Body of pancreas (tissue), 4 donors: ENCODE results near the gene CEBPG.

Experiments
- POLR2A ChIP-seq, 3 donors: fragments of 450-650 bp; IDR thresholded peaks; one replicate each; pipeline ENCODE4 v1.6.1; 2016; ENCODE audit warnings: antibody characterized with exemption in 3 of 3, mild to moderate bottlenecking in 2 of 3
- TF ChIP-seq, protein P1 (sequence below), 7 experiments: fragments of 450-650 bp in 4 of 7; fragments of 200-600 bp in 3 of 7; sonication (generic) in 3 of 7; IDR thresholded peaks; one replicate each; pipeline ENCODE4 v1.5.1; 2016 to 2019; ENCODE audit warnings: antibody characterized with exemption in 7 of 7

DNA sequence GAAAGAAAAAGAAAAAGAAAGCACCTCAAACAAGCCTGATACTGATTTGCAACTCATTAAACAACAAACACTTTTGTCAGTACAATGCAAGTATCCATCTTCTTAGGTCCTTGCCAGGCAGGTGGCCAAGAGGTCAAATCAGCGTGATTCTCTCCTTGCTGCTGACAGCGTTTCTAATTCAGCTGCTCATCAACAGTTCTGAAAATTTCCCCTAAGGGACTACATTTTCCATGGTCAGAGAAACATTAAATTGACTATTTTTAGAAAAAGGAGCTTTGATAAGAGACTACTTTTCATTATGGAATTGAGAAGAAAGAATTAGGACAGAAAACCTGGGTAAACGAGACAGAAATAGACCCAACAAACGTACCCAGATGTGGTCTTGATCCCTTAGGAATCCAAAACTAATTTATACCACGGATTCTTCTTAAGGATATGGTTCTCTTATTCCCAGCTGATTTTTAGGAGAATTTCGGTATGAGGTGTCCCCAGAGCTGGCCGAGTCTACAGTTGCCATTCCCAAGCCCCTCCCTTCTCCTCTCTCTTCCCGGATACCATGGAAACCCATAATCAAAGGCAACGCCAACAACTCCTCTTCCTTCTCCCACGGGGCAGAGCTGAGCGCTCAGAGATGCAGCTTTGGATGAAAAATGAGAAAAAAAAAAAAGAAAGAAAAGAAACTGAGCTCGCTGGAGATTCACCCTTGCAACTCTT is 29.5 kb upstream of the CEBPG start:
- TF ChIP-seq, protein P1, sequence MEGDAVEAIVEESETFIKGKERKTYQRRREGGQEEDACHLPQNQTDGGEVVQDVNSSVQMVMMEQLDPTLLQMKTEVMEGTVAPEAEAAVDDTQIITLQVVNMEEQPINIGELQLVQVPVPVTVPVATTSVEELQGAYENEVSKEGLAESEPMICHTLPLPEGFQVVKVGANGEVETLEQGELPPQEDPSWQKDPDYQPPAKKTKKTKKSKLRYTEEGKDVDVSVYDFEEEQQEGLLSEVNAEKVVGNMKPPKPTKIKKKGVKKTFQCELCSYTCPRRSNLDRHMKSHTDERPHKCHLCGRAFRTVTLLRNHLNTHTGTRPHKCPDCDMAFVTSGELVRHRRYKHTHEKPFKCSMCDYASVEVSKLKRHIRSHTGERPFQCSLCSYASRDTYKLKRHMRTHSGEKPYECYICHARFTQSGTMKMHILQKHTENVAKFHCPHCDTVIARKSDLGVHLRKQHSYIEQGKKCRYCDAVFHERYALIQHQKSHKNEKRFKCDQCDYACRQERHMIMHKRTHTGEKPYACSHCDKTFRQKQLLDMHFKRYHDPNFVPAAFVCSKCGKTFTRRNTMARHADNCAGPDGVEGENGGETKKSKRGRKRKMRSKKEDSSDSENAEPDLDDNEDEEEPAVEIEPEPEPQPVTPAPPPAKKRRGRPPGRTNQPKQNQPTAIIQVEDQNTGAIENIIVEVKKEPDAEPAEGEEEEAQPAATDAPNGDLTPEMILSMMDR (IDR thresholded peaks at IDR 0.05): no peak
- no peak for TF ChIP-seq POLR2A (IDR thresholded peaks at IDR 0.05)
